IMR-90 (cell line): ENCODE data around the gene RAB27B.

Experiments used
- CTCF ChIP-seq: conservative IDR thresholded peaks from 2 replicates; pipeline ENCODE4 v1.5.1; 2012; ENCODE audit warnings: mild to moderate bottlenecking, low read depth, low read length, improper control_type of control experiment
- ELK1 ChIP-seq: fragments of 150-350 bp; IDR thresholded peaks from 2 replicates; pipeline ENCODE4 v1.6.1; 2016; ENCODE audit warnings: low read depth, mild to moderate bottlenecking, low read length, moderate library complexity, borderline replicate concordance
- MAZ ChIP-seq: IDR thresholded peaks from 2 replicates; pipeline ENCODE4 v1.6.1; 2012; ENCODE audit warnings: low read depth, mild to moderate bottlenecking, low read length, improper control_type of control experiment, moderate library complexity, borderline replicate concordance

GRCh38 chr18:54805571-54806334, 22.5 kb upstream of the RAB27B start:
- TF ChIP-seq CTCF (no peak), ELK1 (no peak), MAZ (no peak)
